HG03108 (cell line): ENCODE data around the gene EME2.
"Not testable (repeated sequence)": the region's sequence is repeated elsewhere in the genome, so short reads cannot be mapped to it uniquely, and the experiment has no call there.

Experiments
- ATAC-seq: cut with Tn5 transposase; IDR thresholded peaks from one replicate; pipeline ENCODE4 v1.9.1; 2021; ENCODE audit warnings: moderate library complexity; ENCODE audit not compliant: unreplicated experiment

Gene EME2, protein sequence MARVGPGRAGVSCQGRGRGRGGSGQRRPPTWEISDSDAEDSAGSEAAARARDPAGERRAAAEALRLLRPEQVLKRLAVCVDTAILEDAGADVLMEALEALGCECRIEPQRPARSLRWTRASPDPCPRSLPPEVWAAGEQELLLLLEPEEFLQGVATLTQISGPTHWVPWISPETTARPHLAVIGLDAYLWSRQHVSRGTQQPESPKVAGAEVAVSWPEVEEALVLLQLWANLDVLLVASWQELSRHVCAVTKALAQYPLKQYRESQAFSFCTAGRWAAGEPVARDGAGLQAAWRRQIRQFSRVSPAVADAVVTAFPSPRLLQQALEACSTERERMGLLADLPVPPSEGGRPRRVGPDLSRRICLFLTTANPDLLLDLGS

DNA sequence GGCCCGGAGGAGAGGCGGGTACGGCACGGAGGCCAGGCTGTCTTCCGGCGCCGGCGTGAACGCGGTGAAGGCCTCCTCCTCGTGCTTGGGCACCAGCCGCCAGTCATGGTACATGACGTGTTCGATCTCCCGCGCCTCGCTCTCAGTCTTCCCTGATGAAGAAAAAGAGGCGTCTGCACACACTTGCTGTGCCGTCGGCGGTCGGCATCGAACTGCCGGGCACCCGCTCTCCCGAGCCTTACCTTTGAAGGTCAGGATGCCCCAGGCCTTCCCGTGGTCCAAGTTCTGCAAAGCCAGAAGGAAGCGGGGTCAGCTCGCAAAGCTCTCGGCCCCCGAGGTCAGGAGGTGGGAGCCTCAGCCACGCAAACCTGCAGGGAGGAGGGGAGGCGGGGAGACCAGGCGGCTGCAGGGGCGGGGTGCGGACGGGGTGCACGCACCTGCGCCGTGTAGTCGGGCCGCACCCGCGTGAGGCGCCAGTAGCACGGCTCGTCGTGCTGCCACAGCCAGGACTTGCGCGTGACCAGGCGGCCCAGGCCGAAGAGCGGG lies at the start of gene EME2:
Gene EME2, plus strand, starts transcription at position 449 of the 546 bp plus-strand sequence. CDS start 418 bp downstream, outside the sequence.
- no peak for ATAC-seq

DNA sequence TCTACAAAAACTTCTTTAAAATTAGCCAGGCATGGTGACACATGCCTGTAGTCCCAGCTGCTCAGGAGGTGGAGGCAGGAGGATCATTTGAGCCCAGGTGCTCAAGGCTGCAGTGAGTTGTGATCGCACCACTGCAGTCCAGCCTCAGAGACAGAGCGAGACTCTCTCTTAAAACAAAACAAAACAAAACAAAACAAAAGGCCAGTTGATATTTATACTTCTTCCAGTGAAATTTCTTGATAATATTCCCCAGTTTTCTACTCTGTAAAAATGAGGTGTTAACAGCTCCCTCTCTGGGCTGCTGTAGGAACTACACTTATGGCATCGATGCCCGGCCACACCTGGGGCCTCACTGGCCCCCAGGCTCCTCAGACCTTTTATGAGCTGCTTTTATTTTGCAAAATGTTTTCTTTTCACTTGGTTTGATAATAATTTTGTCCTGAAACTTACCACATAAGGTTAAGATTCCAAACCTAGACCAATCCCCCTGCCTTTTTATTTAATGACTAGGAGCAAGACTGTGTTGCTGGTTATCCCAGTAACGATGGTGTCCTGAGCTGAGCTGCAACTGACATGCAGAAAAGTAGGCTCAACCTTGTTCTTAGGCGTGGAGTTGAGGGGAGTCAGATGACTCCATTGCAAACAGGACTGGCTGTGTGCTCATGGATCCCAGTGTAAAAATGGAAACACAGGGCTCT lies 49.0 kb upstream of the EME2 start:
- no peak for ATAC-seq

DNA sequence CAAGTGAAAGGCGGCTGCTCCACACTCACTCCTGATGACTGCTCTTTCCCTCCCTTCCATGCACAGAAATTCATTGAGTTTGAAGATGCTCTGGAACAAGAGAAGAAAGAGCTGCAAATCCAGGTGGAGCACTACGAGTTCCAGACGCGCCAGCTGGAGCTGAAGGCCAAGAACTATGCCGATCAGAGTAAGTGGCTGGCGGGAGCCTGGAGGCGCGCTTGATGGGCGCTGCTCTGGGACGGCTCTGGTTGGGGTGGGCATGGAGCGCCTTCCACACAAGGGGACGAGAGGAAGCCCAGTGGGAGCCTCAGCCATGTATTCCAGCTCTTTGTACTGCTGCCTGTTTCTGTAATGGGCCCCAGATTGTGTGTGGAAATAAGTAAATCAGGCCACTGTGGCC lies 48.1 kb upstream of the EME2 start:
- ATAC-seq, result no peak

DNA sequence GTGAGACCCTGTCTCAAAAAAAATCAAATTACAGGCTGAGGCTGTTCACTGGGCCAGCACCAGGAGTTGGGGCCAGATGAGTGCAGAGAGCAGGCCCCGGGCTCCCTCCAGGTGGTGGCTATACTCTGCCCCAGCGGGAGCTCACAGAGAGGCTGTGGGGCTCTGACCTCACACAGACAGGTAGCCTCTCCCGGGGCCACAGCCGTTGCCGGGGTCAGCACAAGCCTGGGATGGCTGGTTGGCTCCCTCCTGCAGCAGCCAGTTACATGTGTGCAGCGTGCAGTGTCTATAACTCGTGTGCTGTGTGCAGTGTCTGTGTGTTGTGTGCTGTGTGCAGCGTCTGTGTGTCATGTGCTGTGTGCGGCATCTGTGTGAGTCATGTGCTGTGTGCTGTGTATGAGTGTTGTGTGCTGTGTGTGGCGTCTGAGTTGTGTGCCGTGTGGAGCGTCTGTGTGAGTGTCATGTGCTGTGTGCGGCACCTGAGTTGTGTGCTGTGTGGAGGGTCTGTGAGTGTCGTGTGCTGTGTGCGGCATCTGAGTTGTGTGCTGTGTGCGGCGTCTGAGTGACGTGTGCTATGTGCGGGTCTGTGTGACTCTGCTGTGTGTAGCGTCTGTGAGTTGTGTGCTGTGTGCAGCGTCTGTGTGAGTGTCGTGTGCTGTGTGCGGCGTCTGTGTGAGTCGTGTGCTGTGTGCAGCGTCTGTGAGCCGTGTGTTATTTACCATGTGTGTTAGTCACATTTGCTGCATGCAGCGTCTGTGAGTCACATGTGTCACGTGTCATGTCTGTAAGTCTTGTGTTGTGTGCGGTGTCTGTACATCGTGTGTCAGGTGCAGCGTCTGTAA lies 45.7 kb upstream of the EME2 start:
- ATAC-seq, result no peak

DNA sequence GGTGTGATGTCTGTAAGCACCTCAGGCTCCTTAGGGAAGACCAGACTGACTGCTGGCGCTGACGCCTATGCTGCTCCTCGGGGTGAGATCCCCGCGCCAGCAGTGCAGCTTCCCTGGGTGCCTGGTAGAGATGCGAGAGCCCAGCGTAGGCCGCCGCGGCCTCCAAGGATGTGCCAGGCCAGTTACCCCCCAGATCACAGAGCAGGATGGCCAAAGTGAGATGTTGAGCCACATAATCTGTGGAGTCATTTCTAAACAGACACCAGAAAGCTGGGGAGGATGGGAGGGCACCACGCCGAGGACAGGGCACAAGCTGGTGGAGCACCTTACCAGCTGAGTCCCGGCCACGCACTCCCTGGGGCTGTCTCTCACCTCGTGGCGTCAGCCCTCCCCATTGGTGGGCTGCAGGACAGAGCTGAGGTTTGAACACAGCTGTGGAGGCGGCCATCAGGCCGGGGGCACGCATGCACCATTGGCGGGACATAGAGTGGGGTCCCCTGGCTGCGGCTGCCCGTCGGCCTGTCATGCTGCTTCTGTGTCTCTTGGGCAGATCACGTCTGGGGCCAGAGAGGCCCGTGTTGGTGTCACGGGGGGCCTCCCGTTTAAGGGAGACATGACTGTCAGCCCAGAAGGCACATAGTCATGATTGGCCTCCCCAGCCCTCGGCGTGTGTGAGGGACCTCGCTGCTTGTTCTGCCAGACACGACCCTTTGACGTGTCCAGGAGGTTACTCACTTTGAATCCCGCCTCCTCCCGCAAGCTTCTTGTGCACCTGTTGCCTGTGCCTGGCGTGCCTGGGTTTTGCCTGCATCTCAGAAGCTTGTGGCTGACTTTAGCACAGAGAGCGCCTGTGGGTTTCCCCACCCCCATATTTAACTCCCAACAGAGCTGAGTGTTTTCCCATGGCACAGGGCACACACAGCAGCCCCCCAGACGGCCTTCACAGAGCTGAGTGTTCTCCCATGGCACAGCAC lies 44.7 kb upstream of the EME2 start:
- no peak for ATAC-seq

DNA sequence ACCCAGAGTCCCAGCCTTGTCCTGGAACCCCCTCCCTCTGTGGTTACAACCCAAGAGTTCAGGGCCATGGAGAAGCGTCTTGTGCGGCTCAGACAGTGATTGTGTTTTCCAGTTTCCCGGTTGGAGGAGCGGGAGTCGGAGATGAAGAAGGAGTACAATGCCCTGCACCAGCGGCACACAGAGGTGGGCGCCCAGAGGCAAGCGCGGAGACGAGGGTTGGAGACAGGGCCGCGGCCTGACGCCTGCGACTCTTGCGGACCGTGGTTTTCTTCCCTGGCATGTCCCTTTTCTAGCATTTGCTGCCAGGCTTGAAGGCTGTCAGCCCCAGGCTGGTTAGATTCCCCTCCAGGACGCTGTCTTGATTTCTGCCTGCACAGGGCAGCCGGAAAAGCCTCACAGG lies 43.6 kb upstream of the EME2 start:
- ATAC-seq, result no peak

DNA sequence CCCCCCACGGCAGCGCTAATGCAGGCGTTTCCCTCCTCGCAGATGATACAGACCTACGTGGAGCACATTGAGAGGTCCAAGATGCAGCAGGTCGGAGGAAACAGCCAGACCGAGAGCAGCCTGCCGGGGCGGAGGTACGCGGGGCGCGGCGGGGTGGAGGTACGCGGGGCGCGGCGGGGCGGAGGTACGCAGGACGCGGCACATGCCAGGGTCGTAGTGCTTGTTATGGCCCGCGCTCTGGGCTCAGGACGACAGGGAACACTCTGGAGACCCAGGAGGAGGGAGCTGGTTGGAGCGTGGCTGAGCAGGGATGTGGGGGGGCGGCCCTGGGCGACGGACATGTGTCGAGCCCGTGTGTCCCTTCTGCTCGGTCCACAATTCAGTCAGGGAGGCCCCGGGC lies 43.2 kb upstream of the EME2 start:
- no peak for ATAC-seq

DNA sequence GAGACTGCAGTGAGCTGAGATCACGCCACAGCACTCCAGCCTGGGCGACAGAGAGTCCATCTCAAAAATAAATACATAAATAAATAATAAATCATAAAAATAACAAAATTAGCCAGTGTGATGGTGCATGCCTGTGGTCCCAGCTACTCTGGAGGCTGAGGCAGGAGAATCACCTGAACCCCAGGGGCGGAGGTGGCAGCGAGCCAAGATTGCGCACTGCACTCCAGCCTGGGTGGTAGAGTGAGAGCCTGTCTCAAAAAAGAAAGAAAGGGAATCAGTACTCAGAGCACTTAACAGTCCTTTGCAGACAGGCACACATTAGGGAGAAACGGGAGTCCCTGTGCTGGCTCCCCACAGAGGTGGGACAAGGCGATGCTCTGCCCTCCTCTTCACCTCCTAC lies 41.5 kb upstream of the EME2 start:
- ATAC-seq, result no peak

DNA sequence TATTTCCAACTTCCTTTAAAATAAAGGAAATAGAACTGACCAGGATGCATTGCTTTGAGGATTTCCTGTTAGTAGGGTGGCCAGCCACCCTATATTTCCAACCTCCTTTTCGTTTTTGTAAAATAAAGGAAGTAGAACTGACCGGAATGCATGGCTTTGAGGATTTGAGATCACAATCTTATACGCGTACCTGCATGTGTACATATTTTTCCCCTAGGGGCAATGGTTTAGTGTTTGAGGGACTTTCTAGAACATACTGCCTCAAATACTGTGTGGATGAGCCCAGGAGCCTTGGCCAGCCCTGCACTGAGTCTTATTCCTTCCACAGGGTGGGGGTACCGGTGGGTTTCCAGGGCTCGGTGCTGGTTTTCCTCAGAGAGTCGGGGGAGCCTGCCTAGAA lies 41.0 kb upstream of the EME2 start:
- no peak for ATAC-seq

DNA sequence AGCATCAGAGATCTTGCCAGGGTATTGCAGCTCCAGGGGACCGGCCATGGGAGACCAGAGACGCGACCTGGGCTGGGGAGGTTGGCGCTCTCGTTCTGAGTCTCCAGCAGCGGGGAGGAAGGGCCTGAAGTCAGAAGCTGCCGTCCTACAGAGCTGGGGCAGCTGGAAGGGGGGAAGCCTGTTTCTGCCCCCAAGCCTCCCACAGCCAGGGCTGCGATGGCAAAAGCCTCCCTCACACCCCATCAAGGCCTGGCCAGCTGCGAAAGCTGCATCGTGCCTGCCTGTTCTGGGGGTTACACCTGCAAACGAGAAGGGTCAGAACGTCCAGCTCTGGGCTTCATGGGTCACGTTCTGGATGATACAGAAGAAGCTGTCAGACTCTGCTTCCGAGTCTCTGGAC lies 40.5 kb upstream of the EME2 start:
- no peak for ATAC-seq

DNA sequence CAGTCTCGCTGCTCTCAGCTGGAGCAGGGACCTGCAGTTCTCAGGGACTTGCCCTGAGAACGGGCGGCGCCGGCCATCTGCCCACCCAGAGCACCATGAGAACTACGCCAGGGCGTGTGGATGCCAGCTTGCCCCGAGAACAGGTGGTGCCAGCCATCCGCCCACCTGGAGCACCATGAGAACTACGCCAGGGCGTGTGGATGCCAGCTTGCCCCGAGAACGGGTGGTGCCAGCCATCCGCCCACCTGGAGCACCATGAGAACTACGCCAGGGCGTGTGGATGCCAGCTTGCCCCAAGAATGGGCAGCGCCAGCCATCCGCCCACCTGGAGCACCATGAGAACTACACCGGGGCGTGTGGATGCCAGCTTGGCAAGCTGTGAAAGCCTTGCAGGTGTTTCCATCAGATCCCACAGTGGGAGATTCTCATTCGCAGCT lies 40.0 kb upstream of the EME2 start:
- ATAC-seq, result not testable (repeated sequence)

DNA sequence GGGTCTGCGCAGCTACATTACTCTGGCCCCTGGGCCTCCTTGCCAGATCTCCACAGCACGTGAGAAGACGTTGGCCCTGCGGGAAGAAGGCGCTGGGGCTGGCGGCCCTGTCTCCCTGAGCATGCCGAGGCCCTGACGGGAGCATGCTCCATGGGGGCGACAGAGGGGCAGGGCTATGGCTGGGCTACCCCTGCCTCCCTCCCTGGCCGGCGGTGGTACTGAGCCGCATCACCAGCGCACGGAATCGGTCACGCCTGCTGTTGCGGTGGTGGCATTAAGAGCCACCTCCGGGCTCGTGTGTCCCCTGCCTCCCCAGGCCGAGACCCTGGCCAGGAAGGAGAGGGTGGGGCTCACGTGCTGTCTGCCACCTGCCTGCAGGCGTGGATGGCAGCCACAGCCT lies 38.5 kb upstream of the EME2 start:
- no peak for ATAC-seq

DNA sequence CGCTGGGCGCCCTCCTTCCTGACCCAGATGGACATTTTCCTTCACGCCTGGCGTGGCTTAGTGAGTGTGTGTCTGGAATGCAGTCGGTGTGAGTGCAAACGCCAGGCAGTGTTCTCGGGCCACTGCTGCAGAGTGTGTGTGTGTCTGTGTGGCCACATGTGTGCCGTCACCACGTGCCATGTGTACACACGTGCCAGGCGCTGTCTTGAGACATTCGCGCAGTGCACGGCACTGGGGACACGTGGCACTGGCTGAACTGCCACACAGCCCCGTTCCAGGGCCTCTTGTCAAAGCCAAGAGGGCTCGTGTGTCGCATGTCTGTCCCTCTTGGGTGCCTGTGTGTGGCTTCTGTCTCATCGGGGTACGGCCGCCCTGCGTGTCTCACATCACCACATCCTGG lies 37.8 kb upstream of the EME2 start:
- ATAC-seq, result no peak

DNA sequence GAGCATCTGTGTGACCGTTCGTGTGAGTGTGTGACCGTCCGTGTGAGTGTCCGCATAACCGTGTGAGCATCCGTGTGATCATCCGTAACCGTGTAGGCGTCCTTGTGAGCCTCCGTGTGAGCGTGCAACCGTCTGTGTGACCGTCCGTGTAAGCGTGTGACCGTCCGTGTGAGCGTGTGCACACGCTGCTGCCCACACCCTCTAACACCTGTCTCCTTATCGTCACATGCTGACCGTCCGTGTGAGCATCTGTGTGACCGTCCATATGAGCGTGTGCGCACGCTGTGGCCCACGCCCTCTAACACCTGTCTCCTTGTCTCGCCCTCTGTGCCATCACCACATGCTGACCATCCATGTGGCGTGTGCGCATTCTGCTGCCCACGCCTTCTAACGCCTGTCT lies 32.4 kb upstream of the EME2 start:
- ATAC-seq, result no peak

DNA sequence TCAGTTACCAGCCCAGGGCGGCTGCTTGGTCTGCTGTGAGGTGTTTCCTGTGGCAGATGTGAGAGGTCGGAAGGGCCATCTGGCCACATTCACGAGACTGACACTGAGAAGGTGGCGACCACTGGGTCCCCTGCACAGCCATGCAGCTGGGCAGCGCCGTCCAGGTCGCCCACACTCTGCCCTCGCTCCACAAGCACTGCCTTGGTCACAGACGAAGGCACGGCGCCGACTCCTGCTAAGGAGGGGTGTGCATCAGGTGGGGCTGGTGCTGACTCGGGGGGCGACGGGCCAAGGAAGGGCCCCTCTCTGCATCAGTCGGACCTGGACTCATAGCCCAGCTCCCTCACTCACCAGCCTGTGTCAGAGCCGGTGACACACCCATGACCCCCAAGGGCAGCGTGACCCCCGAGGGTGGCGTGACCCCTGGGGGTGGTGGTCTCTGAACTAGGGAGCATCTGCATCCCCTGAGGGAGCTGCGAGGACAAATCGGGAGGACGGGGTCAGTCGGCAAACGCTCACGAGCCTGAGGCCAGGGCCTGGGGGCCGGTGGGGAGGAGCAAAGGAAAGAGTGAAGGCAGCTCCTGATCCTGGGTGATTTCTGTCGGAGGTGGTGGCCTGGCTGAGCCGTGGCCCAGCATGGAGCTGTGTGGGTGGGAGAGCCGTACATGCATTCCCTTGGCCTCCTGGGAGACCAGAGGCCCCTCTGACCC lies 31.7 kb upstream of the EME2 start:
- no peak for ATAC-seq

DNA sequence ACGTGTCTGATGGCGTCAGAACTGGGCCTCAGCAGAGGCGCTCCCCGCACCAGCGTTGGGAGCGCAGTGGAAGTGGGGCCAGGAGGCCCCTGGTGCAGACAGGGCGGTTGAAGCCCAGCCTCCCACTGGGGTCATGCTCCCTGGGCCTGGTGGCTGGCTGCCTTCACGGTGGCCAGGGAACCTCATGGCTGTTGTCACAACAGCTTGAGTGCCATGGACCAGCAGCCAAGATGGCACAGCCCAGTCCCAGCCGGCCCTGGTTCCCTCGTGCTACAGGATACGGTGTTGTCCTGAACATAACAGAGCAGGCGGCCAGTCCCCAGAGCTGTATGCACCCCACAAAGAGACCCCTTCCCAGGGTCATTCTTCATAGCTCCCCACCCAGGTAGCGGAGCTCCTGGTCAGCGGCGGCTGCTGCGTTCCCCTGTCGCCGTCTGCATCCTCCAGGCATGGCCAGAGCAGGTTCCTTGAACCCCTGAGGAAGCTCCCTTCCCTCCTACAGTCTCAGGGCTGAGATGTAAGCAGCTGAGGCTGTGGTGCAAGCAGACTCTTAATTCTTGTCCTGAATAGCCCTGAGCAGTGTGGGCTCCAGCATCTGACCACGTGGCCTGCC lies 31.0 kb upstream of the EME2 start:
- ATAC-seq, result no peak

DNA sequence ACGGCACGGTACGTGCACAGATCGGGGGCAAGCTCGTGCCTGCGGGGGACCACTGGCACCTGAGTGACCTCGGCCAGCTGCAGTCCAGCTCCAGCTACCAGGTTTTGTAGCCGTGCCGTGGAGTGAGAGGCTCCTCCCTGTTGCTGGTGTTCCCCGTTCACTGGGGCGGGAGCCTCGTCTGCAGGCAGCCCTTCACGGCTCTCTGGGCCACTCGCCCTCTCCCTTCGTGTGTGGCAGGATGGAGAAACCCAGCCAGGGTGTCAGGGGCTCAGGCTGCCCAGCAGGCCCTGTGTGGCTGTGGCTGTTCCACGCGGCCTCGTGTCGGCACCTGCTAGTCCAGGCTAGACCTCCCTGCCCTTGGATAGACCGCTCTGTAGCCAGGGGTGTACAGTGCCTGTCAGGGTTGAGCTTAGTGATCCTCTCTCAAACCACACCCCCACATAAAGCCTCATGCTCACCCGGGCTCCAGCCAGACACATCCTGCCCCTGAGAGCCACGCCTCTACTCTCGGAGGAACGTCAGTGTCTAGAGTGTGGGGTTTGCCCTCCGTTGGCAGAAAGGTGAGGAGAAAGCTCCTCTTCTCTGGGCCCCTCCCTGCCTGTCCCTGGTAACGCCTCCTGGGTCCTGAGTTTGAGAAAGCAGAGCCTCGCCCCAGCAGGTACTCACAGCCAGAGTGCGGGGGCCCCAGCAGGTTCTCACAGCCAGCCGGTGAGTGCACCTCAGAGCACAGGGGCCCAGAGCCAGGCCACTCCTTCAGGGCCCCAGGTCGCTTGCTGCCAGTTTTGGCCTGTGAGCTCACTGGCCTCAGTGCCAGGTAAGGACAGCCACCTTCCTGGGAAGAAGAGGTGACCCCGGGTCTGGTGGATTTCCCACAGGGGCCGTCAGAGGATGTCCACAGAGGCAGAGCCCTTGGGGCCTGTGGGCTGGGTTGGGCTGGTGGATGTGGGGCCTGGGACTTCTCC lies 29.0 kb upstream of the EME2 start:
- ATAC-seq, result no peak

DNA sequence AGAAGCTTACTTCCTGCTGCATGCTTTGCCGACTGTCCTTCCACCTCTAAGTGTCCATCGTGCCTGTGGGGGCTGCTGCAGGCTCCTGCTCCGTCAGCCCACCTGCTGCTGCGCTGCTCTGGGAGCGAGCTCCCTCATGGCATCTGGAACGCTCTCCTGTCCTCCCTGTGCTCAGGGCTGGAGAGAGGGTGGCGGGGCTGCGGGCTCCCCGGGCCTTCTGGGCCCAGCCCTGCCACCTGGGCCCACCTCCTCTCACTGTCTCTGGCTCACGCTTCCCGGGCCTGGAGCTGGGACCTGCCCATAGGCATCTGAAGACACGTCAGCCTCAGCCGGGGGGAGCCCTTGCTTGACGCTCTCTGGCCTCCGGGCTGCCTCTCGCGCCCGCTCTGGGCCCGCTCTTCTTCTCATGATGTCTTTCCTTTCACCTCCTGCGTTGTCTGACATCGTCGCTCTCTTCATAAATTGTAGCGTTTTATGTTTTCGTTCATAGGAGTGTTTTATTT lies 28.2 kb upstream of the EME2 start:
- ATAC-seq, result no peak
